Omental fat pad (tissue), 4 donors: Measurements from ENCODE around the gene RPL22. TPM values are rescaled to one million over a fixed set of nuclear protein-coding genes. Genes with fewer than 3 reads are reported as not detected.
A peak's percentile ranks its signal among the peaks of the same experiment; 100 is the strongest.

Source experiments
- ATAC-seq: fragments of 150-250 bp; one replicate; pipeline ENCODE4 v1.9.1; 2016; ENCODE audit warnings: mild to moderate bottlenecking, moderate library complexity; ENCODE audit not compliant: low FRiP score
- DNase-seq: peaks from one replicate; pipeline ENCODE4 v3.0.0-alpha.2; 2019; ENCODE audit warnings: low spot score
- CTCF ChIP-seq, 3 donors: fragments of 450-650 bp; IDR thresholded peaks; one replicate each; pipeline ENCODE4 v1.5.1; 2016 to 2017; ENCODE audit warnings: antibody characterized with exemption in 3 of 3, mild to moderate bottlenecking in 3 of 3, moderate library complexity in 2 of 3
- total RNA-seq, 4 donors: library from RNA; depleted of rRNA; stranded (reverse); fragments of >200 nt; gene quantifications; one replicate each; pipeline ENCODE4 v1.1.0, GENCODE V29; 2016

RPL22 gene
- total RNA-seq, 4 donors from 2014 or later = 164 to 205 (median 191) TPM

GRCh38 chr1:6208723-6209660 is 9.6 kb upstream of the RPL22 start:
- DNase-seq (no peak), ATAC-seq (no peak)
- no peak for TF ChIP-seq CTCF (IDR thresholded peaks at IDR 0.05)

GRCh38 chr1:6207921-6208320 is 8.5 kb upstream of the RPL22 start:
- DNase-seq = no peak
- no peak for TF ChIP-seq CTCF (IDR thresholded peaks at IDR 0.05)
- ATAC-seq = no peak

- DNase-seq (no peak), ATAC-seq (no peak)
- TF ChIP-seq CTCF (IDR thresholded peaks at IDR 0.05) = no peak
Measured at GRCh38 chr1:6207075-6207885, 7.9 kb upstream of the RPL22 start.

GRCh38 chr1:6206520-6206855 is 7.1 kb upstream of the RPL22 start:
- no peak for TF ChIP-seq CTCF (IDR thresholded peaks at IDR 0.05)
- no peak for ATAC-seq
- DNase-seq = no peak

GRCh38 chr1:6205849-6206519 is 6.6 kb upstream of the RPL22 start, which contains the start of gene RNF207:
RNF207 (plus strand) TSS chr1:6206119; CDS start chr1:6206536, 417 bp downstream.
- TF ChIP-seq CTCF (IDR thresholded peaks at IDR 0.05) = no peak
- ATAC-seq = peak; percentile 69
- no peak for DNase-seq

- no peak for DNase-seq
- no peak for TF ChIP-seq CTCF (IDR thresholded peaks at IDR 0.05)
- ATAC-seq = no peak
Measured at GRCh38 chr1:6202256-6202655, 2.9 kb upstream of the RPL22 start.
